HepG2 (cell line): ENCODE results near the gene ISY1. TPM values are rescaled to one million over a fixed set of nuclear protein-coding genes. Genes with fewer than 3 reads are reported as not detected.

Source experiments
- ADNP ChIP-seq: sonication (generic); formaldehyde crosslinking; IDR thresholded peaks from 2 replicates; pipeline ENCODE4 v1.4.0; 2020; ENCODE audit warnings: missing genetic modification reagents
- EEA1 ChIP-seq: sonication (generic); formaldehyde crosslinking; IDR thresholded peaks from 2 replicates; pipeline ENCODE4 v1.5.1; 2020; ENCODE audit warnings: mild to moderate bottlenecking, missing genetic modification reagents, borderline replicate concordance
- ETV5 ChIP-seq: IDR thresholded peaks from 2 replicates; pipeline ENCODE4 v1.6.1; 2018; ENCODE audit warnings: missing biosample characterization, missing genetic modification reagents, inconsistent platforms, borderline replicate concordance
- GMEB1 ChIP-seq: sonication (generic); formaldehyde crosslinking; IDR thresholded peaks from 2 replicates; pipeline ENCODE4 v1.5.1; 2020; ENCODE audit warnings: missing genetic modification reagents, mild to moderate bottlenecking, borderline replicate concordance
- GPBP1L1 ChIP-seq: sonication (generic); formaldehyde crosslinking; IDR thresholded peaks from 2 replicates; pipeline ENCODE4 v1.5.0; 2020; ENCODE audit warnings: mild to moderate bottlenecking, missing genetic modification reagents
- KLF15 ChIP-seq: sonication (generic); formaldehyde crosslinking; IDR thresholded peaks from 2 replicates; pipeline ENCODE4 v1.8.1; 2023; ENCODE audit warnings: borderline replicate concordance, mild to moderate bottlenecking, inconsistent platforms, missing genetic modification reagents, mixed read lengths
- KLF6 ChIP-seq: IDR thresholded peaks from 2 replicates; pipeline ENCODE4 v1.8.0; 2016; ENCODE audit warnings: missing biosample characterization, missing genetic modification reagents
- PLRG1 ChIP-seq: fragments of 450-650 bp; conservative IDR thresholded peaks from 2 replicates; pipeline ENCODE4 v1.6.1; 2016
- PLSCR1 ChIP-seq: sonication (generic); formaldehyde crosslinking; IDR thresholded peaks from 2 replicates; pipeline ENCODE4 v1.5.0; 2020; ENCODE audit warnings: missing genetic modification reagents, mild to moderate bottlenecking, borderline replicate concordance
- PPARG ChIP-seq: conservative IDR thresholded peaks from 2 replicates; pipeline ENCODE4 v1.6.1; 2016; ENCODE audit warnings: missing biosample characterization, missing genetic modification reagents
- SMAD9 ChIP-seq: sonication (generic); formaldehyde crosslinking; IDR thresholded peaks from 2 replicates; pipeline ENCODE4 v1.5.1; 2020; ENCODE audit warnings: mild to moderate bottlenecking, missing genetic modification reagents
- ZBTB37 ChIP-seq: sonication (generic); formaldehyde crosslinking; IDR thresholded peaks from 2 replicates; pipeline ENCODE4 v1.4.0; 2020; ENCODE audit warnings: mild to moderate bottlenecking, missing genetic modification reagents
- ZFAT ChIP-seq: sonication (generic); formaldehyde crosslinking; conservative IDR thresholded peaks from 2 replicates; pipeline ENCODE4 v1.8.1; 2023; ENCODE audit warnings: missing genetic modification reagents, inconsistent platforms
- ZNF17 ChIP-seq: sonication (generic); formaldehyde crosslinking; IDR thresholded peaks from 2 replicates; pipeline ENCODE4 v1.5.0; 2020; ENCODE audit warnings: mild to moderate bottlenecking, missing genetic modification reagents
- ZNF235 ChIP-seq: sonication (generic); formaldehyde crosslinking; IDR thresholded peaks from 2 replicates; pipeline ENCODE4 v1.8.1; 2023; ENCODE audit warnings: mild to moderate bottlenecking, missing genetic modification reagents, borderline replicate concordance
- ZNF605 ChIP-seq: sonication (generic); formaldehyde crosslinking; IDR thresholded peaks from 2 replicates; pipeline ENCODE4 v1.8.0; 2022; ENCODE audit warnings: mild to moderate bottlenecking, missing genetic modification reagents
- ZNF687 ChIP-seq: sonication (generic); formaldehyde crosslinking; IDR thresholded peaks from 2 replicates; pipeline ENCODE4 v1.5.1; 2020; ENCODE audit warnings: mild to moderate bottlenecking, missing genetic modification reagents, moderate library complexity
- ZNF703 ChIP-seq: sonication (generic); formaldehyde crosslinking; IDR thresholded peaks from 2 replicates; pipeline ENCODE4 v1.5.1; 2020; ENCODE audit warnings: missing genetic modification reagents, mild to moderate bottlenecking, moderate library complexity, borderline replicate concordance
- polyA plus RNA-seq, 8 experiments: library from polyadenylated mRNA; depleted of rRNA in 3 of 8; stranded (reverse) in 7 of 8; unstranded in 1 of 8; fragments of >200 nt; fragmentation: Illumina TruSeq in 4 of 8; extraction: Trizol in 4 of 8; gene quantifications; 2 replicates each; pipeline versions ENCODE4 v1.2.1 to v1.2.3, GENCODE V29; 2011 to 2016; ENCODE audit warnings: low read depth in 4 of 8, missing spikeins in 1 of 8, mixed read lengths in 1 of 8; ENCODE audit not compliant: insufficient read depth in 1 of 8
- total RNA-seq, 5 experiments: library from RNA; depleted of rRNA; stranded (reverse); fragments of >200 nt; fragmentation: Illumina TruSeq; extraction: Trizol; gene quantifications; 2 replicates each; pipeline ENCODE4 v1.2.3, GENCODE V29; 2016; ENCODE audit warnings: low read depth in 1 of 5

The ISY1 gene
- total and polyA plus RNA-seq, 2 of the 13 experiments (the other 11 are each of a cell fraction or from before 2014, with no cell fraction given): 21.0 to 39.1 TPM

- peak; percentile 82 for TF ChIP-seq ETV5 (CRISPR knock-in tag)
- TF ChIP-seq KLF6 (CRISPR knock-in tag): 0 out of 2 replicates have a peak, but pooled peaks have one; percentile 10
- no peak for TF ChIP-seq PLRG1
- TF ChIP-seq KLF15 (CRISPR knock-in tag): peak; percentile 34; the same call in 1 of the 2 replicates
- 0 out of 2 replicates have a peak, but pooled peaks have one; percentile 49 for TF ChIP-seq ZNF703 (CRISPR knock-in tag)
- no peak for TF ChIP-seq SMAD9 (CRISPR knock-in tag)
- TF ChIP-seq PPARG: peak; percentile 48
- no peak for TF ChIP-seq GPBP1L1
- TF ChIP-seq ZNF605: 0 out of 2 replicates have a peak, but pooled peaks have one; percentile 22
- TF ChIP-seq ZFAT (CRISPR knock-in tag): no peak
- TF ChIP-seq ZBTB37 (CRISPR knock-in tag): no peak
- peak; percentile 16; the same call in 1 of the 2 replicates for TF ChIP-seq GMEB1
- TF ChIP-seq PLSCR1: no peak
- no peak for TF ChIP-seq EEA1
- TF ChIP-seq ZNF17: no peak
- 0 out of 2 replicates have a peak, but pooled peaks have one; percentile 23 for TF ChIP-seq ZNF235
- TF ChIP-seq ZNF687: peak; percentile 61
- TF ChIP-seq ADNP (CRISPR knock-in tag): no peak
Observed at GRCh38 chr3:129120254-129121004, 40.4 kb downstream of the ISY1 start (continued).
